ENCODE results near the gene GRAP2. TPM values are rescaled to one million over a fixed set of nuclear protein-coding genes. Genes with fewer than 3 reads are reported as not detected.

GRAP2 gene
- total RNA-seq, 1 donor from 2014 or later: not detected

DNA sequence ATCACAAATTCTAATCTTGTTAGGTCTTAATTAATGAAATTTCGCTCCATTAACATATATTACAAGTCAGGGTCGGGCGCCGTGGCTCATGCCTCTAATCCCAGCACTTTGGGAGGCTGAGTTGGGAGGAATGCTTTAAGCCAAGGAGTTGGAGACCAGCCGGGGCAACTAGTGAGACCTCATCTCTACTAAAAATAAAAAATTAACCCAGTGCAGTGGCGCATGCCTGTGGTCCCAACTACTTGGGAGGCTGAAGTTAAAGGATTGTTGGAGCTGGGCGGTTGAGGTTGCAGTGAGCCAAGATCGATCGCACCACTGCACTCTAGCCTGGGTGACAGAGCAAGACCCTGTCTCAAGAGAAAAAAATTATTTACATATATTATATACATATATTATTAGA, 61.2 kb downstream of the GRAP2 start:
- DNase-seq (ENCODE audit: low read depth): no peak

DNA sequence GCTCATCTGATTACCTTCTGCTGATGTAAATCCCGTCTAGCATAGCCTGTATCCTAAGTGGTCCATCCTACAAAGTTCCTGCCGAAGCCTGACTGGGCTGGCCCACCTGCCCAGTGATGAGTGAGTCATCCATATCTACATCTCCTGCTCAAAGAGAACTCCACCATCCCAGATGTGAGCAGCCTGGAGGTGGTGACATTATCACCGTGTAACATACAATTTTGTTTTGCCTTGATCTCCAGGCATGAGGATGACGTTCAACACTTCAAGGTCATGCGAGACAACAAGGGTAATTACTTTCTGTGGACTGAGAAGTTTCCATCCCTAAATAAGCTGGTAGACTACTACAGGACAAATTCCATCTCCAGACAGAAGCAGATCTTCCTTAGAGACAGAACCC, 64.9 kb downstream of the GRAP2 start:
- DNase-seq (ENCODE audit: low read depth): no peak

DNA sequence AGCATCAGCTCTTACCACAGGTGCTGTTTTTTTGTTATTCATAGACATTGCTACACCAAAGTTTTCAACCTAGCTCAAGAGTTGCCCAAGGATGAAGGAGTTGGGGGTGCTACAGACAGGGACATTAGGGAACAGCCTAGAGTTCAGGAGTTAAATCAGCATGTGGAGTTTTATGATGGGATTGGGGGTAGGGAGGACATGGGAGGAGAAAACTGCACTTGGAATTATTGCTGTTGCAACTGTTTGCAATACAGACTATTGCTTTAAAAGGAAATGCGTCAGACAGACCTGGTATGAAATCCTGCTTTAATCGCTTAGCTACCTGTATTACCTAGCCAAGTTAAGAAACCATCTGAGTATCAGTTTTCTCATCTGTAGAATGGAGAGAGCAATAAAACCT, 65.6 kb downstream of the GRAP2 start:
- DNase-seq (ENCODE audit: low read depth): no peak

DNA sequence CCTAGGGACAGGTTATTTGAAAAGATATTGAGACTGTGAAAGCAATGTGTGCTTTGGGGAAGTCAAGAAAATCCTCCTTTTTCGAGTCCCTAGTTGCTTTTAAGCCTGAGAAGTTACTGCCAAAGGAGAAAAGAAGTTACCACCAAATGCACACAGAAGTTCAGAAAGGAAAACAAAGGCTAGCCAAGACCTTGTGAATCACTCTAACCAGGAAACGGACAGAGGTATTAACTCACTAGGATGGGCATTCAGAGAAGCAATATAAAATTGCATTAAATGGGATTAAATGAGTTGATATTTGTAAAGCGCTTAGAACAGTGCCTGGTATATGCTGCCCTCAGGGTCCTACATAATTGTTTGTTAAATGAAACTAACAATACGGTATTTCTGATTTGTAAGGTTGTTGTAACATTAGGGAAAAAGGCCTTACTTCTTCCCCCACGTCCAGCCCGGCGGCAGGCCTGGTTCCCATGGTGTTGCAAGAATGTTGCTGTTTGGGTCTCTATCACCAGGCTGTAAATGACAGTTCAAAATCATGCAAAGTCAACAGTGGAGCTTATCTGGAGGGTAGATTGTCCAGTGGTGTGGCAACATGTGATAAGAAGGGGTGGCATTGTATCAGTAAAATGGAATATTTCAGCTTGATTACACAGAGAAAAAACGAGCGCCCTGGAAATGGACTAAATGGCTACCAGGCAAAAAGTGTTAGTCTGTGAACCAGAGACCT, 66.4 kb downstream of the GRAP2 start:
- DNase-seq (ENCODE audit: low read depth): no peak

DNA sequence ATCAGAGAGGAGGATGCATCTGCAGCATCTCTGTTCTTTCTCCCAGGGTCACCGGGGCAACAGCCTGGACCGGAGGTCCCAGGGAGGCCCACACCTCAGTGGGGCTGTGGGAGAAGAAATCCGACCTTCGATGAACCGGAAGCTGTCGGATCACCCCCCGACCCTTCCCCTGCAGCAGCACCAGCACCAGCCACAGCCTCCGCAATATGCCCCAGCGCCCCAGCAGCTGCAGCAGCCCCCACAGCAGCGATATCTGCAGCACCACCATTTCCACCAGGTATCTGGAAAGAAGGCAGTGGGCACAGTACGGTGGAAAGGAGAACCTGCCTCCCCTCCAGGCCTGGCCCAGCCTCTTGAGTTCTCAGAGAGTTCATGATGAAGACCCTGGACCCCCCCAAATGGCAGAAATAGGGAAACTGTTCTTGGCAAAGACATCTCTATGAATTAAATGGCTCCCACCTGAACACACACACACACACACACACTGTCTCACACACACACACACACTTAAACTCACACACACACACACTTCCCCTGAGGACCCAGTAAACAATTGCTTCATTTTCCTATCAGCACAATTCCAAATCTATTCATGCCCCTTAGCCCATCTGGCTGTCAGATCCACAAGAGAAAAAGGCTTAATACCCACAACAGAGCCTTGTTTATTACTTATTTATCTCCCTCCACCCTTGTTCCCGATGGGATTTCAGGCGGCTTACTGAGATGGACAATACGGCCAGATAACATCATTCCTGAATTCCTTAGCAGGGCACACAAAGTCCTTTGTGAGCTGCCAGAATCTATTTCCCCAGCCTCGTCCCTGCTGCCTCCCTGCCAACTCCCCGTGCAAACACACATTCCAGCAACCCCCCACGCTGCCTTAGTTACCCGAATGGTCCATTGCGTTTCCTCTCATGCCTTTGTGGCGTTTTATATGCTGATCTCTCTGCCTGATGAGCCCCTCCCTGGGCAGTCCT, 67.4 kb downstream of the GRAP2 start:
- DNase-seq (ENCODE audit: low read depth): no peak

DNA sequence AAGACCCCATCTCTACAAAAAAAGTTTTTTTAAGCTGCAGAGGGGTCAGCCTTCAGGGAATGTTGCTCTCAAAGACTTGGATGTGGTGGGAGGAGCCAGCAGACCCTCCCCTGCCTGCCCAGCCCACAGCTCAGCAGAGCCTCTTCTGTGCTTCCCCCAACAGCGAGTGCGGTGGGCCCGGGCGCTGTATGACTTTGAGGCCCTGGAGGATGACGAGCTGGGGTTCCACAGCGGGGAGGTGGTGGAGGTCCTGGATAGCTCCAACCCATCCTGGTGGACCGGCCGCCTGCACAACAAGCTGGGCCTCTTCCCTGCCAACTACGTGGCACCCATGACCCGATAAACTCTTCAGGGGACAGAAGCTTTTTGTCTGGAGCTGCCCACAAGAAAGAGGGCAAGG, 69.9 kb downstream of the GRAP2 start:
- DNase-seq (ENCODE audit: low read depth): no peak

DNA sequence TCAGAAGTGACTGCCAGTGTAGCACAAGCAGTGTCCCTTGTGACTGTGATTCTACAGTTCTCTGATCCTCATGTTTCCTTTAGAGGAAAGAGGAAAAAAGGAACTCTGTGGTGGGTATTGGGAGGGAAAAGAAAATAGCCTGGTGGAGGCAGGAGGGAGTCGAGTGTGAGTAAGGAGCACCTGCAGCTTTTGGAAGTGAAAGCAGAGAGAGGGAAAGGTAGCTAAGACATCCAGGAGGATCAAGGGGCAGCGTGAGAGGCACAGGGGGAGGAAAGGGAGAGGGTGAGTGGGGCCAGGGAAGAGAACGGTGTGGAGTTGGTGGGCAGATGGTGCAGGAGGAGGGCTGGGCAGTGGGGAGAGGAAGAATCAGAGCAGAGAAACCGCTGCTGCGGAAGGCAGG, 71.8 kb downstream of the GRAP2 start:
- DNase-seq (ENCODE audit: low read depth): no peak

DNA sequence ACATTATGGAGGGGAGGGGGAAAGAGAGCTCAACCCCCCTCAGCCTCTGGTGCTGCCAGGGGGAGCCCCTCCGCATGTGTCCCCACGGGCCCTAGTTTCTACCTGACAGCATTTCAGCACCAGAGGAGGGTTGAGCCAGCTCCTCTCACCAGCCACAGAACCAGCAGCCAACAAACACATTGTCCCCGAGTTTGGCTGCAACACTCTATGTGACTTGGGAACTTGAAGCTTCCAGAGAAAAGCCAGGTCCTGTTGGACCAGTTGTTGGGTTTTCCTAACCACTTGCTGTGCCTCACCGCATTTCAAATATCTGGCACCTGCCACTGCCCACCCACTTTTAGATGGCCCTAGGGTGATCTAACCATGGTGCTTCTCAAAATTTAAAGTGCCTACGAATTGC, 72.8 kb downstream of the GRAP2 start:
- DNase-seq (ENCODE audit: low read depth): peak; percentile 5

DNA sequence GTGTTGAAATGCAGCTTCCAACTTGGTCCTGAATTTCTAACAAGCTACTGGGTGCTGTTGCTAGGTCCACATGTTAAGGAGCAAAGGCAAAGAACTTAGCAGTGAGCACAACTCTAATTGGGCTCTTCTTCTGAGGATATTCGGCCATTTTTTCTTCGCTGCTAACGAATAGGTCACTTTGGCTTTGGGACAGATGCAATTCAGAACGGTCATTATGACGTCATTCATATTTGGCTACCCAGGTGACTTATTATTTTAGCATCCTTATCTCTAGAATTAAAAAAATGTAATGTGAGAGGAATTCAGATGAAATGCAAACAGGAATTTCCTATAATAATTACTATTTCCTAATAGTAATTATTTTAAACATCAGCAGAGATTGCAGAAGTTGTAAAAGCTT, 73.2 kb downstream of the GRAP2 start:
- no peak for DNase-seq (ENCODE audit: low read depth)

DNA sequence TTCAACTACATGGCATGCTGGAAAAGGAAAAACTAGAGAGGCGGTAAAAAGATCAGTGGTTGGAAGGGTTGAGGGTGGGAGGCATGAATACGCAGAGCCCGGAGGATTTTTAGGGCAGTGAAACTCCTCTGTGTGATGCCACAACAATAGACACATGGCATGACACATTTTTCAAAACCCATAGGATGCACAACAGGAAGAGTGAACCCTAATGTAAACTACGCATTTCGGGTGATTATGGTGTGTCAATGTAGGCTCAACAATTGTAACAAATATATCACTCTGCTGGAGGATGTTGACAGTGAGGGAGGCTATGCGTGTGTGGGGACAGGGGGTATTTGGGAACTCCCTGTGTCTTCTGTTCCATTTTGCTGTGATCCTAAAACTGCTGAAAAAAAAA, 78.2 kb downstream of the GRAP2 start:
- no peak for DNase-seq (ENCODE audit: low read depth)

DNA sequence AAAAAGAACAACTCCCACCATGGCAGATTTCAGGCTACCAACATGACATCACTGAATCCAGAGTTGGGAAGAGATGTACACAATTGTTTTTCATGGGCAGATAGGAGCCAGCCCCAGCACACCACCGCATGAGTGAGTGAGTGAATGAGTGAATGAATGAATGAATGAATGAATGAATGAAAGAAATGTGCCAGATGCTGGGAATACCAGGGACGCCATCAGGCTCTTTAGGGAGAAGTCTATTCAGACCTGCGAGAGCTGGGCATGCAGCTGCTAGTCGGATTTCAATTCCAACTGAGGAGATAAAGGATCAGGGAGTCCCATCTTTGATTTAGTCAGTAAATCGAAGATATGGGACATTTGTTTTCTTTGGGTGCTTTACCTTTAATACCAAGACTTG, 78.6 kb downstream of the GRAP2 start:
- no peak for DNase-seq (ENCODE audit: low read depth)

DNA sequence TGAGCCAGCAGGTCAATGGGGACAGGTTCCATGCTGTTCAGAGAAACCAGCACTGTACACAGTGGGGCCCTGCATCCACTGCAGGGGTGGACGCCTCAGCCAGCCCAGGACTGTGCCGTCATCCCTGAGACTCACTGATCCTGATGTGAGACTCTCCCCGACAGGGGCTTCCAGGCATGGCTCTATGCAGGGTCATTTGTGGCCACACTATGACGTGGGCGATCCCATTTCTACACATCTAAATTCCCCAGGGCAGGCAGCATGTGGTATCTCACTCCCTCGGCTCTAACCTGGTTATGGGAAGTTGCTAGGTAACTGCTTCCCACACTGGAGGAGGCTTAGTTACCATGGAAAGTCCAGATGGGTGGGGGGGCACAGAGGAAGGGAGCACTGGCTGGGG, 79.7 kb downstream of the GRAP2 start:
- DNase-seq (ENCODE audit: low read depth): no peak

DNA sequence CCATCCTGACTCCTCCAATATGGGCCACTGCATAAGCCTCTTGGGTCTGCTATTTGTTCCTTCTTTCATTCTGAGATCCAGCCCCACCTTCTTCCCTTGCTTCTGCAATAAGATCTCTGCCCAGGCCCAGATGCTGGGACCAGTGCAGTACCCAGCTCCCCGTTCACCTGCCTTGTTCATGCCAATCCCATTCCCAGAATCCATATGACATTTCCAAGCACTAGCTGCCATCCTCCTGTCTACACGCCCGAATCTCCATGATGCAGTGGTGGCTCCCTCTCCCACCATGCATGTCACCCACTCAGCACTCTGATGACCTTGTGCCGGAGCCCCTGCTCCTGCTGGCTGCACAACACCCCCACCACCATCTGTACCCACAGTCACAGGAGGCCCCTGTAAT, 82.5 kb downstream of the GRAP2 start:
- no peak for DNase-seq (ENCODE audit: low read depth)

DNA sequence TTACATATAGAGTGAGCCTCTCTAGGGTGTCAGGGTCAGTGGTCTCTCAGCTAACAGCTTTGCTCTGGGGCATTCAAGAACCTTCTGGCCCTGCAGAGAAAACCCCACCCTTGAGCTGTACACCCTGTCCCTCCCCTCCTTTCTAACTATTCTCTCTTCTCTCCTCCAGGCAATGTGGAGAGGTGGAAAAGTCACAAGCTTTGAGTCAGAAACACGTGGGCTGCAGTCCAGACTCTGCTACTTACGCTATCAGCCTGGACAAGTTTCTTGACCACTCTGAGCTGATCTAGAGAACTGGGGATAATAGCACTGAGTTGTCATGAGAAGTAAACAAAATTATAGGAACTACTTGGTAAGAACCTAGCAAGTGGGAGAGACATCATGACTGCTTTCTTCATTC, 83.1 kb downstream of the GRAP2 start:
- no peak for DNase-seq (ENCODE audit: low read depth)

DNA sequence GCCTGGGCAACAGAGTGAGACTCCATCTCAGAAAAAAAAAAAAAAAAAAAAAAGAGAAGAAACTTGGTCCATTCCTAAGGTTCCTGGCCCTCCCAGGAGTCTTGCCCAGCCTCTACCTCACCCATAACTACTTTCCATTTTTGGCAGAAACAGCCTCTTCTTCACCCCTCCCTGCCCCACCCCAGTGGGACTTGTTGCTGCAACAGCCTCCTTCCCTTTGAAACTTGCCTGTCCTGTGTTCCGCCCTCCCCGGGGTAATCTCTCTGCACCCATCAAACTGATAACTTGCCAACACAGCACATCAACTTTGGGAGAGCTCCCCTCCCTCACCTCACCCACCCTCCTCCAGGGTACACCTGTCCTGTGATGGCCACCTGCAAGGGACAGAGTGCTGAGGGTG, 83.9 kb downstream of the GRAP2 start:
- no peak for DNase-seq (ENCODE audit: low read depth)

DNA sequence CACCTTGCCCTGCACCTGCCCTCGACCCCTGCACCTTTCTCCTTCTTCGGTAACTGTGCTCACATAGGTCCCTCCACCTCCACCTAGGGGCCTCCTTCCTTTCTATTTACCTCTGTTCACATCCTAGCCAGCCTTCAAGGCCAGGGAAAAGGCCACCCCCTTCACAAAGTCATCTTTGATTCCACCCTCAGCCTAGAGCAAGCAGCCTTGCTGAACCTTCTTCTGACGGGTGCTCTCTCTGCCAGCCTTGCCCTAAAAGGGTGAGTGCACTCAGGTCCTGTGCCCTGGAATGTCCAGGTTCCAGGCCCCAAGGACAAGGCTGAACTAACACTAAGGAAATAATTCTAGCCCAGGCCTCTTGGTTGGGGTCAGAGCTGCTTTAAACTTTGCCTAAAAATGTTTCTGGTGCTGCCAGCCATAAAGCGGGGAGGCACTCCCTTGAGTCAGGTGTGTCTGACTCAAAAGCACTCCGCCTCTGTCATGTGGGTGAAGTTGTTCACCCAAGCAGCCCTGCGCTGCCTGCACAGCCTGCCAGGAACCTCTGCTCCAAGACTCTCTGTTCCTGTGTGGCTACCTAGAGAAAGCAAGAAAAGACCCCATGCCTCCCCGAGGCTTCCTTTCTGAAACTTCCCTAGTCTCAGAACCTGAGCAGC, 84.6 kb downstream of the GRAP2 start:
- no peak for DNase-seq (ENCODE audit: low read depth)

DNA sequence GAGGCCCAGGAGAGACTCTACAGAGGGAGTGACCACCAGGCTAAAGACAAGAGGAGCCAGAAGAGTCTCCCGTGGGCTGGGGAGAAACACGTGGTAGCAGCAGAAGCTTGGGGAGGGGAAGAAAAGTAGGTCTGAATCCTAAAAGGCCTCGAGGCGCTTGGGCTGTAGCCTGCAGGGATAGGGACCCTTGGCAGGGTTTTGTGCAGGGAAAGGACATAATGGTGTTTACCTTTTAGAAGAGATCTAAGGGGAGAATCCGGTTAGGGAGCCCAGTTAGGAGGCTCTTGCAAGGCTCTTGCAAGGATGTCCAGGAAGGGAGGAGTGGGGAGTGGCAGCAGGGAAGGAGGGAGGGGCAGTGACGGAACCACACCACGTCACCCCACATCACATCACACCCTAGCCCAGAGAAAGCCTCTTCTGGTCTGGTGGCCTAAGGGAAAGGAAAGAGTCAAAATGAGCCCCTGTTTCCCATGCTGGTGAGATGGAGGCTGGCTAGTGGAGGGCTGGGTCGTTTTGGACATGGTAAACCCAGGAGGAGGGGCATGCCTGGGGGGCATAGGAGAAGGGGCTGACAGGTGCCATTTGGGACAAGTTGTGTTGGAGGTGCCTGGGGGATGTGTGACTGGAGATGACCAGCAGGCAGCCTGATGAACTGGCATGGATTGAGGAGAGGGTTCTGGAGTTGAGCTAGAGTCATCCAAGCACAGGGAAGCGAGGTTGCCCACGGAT, 87.7 kb downstream of the GRAP2 start:
- DNase-seq (ENCODE audit: low read depth): no peak

DNA sequence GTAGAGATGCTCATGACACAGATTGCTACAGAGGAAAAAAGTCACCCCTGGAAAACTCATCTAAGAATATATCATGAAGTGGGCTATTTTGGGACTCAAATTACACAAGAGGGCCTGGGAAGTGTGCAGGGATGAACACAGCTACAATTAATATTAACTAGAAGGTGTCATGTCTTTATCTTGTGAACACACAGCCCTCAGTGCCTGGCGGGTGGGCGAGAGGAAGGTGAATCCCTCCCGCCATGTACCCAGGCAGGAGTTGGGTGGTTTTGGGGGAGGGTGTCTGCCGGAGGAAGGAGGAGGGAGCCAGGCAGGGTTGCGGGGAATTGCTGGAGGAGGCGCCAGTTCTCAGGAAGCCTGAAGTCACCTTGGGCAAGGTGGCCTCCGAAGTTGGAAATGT, 88.7 kb downstream of the GRAP2 start:
- no peak for DNase-seq (ENCODE audit: low read depth)

DNA sequence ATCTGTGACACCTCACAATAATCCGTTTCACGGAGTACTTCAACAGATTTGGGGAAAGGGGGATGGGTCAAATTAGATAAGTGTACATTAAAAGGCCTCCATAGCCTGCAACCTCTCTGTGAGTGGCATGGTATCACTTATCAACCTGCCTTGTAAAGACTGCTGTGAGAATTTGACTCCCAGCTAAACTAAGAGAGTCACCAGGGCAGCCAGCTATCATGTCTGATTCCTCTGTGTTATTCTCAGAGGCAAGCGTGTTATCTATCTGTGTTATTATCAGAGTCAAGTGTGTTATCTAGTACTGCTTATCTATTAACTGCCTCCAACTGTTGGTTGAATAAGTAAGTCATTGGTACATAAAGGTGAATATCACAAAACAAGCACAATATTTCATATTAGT, 89.8 kb downstream of the GRAP2 start:
- DNase-seq (ENCODE audit: low read depth): no peak

DNA sequence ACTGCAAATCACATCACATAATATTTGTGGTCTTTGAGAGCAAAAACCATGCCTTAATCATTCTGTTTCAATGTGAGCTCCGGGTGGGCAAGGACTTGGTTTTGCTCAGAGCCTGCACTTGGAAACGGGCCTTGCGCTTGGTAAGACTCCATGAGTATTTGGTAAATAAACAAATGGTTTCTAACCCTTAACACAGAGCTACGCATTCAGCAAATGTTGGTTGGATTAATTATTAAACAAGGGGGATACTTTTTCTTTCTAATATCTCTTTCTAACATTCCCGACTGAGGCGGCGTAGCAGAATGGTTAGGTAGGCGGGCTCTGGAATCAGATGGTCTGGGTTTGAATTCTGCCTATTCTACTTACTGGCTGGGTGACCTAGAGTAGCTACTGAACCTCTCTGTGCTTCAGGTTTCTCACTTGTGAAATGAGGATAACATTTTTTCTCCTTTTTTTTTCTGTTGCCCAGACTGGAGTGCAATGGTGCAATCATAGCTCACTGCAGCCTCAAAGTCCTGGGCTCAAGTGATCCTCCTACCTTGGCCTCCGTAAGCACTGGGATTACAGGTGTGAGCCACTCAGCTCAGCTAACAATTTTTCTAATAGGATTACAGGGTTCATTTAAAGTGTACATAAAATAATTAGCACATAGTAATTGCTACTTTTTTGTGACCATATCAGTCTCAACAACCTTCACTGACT, 90.4 kb downstream of the GRAP2 start:
- DNase-seq (ENCODE audit: low read depth): no peak

All from myocyte (in vitro differentiated cells).